Vagina (tissue), 2 donors: ENCODE data around the gene MTUS2.

Experiments used
- CTCF ChIP-seq, 3 experiments: fragments of 450-650 bp in 2 of 3; fragments of 200-600 bp in 1 of 3; sonication (generic) in 1 of 3; IDR thresholded peaks; one replicate each; pipeline ENCODE4 v1.5.1; 2017 to 2019; ENCODE audit warnings: antibody characterized with exemption in 3 of 3, mild to moderate bottlenecking in 2 of 3, moderate library complexity in 2 of 3
- POLR2A ChIP-seq, 2 donors: fragments of 450-650 bp; IDR thresholded peaks; one replicate each; pipeline ENCODE4 v1.6.1; 2017; ENCODE audit warnings: antibody characterized with exemption in 2 of 2, mild to moderate bottlenecking in 2 of 2, moderate library complexity in 2 of 2
- POLR2AphosphoS5 ChIP-seq, 2 donors: sonication (generic); formaldehyde crosslinking; IDR thresholded peaks; one replicate each; pipeline ENCODE4 v1.9.0; 2017; ENCODE audit warnings: antibody characterized with exemption in 2 of 2, mild to moderate bottlenecking in 2 of 2, low read depth in 1 of 2; ENCODE audit not compliant: insufficient read depth in 1 of 2

GRCh38 chr13:28875846-28876615 is 55.9 kb downstream of the MTUS2 start:
- no peak for TF ChIP-seq CTCF (IDR thresholded peaks at IDR 0.05)
- no peak for TF ChIP-seq POLR2A (IDR thresholded peaks at IDR 0.05)
- no peak for TF ChIP-seq POLR2AphosphoS5 (IDR thresholded peaks at IDR 0.05; ENCODE audit: insufficient read depth in 1 of 2, low read depth in 1 of 2)
